ENCODE data around the gene EPN2. TPM values are rescaled to one million over a fixed set of nuclear protein-coding genes. Genes with fewer than 3 reads are reported as not detected.

EPN2 gene
- total and polyA plus RNA-seq, 10 of the 15 experiments (the other 5 are each of a cell fraction or from before 2014, with no cell fraction given), result 0.26 to 8.4 (median 4.7) TPM

- no TSS peak for BruUV-seq (replicated peaks)
- RAD21 ChIA-PET (ENCODE audit: unreplicated experiment), result interaction anchor here (2.2 kb wide), 1 partner anchor 12 kb away, joined by 4 read pairs; no protein-coding TSS in a partner anchor
- Histone ChIP-seq H2AFZ (ENCODE audit: control insufficient read depth, low read depth, low read length) (no peak overlapping the region), H3K36me3 (ENCODE audit: control insufficient read depth in 2 of 2, insufficient read depth in 2 of 2, low read length in 1 of 2) (no peaks in the 10 kb centered on the region), H3K4me1 (ENCODE audit: control insufficient read depth, insufficient read depth, low read length) (no peaks in the 10 kb centered on the region; the same call in 1 of the 2 replicates), H3K4me3 (no peak overlapping the region), H3K27ac (ENCODE audit: control insufficient read depth, insufficient read depth) (no peak overlapping the region), H3K79me2 (ENCODE audit: control insufficient read depth, insufficient read depth, low read length) (no peaks in the 10 kb centered on the region), H4K20me1 (ENCODE audit: control insufficient read depth, insufficient read depth) (no peaks in the 10 kb centered on the region; the same call in 1 of the 2 replicates), H3K27me3 (replicated peaks in 1 of 2; ENCODE audit: control insufficient read depth in 2 of 2, insufficient read depth in 2 of 2, low read length in 1 of 2) (no peaks in the 10 kb centered on the region; a peak in 2 of 4 replicates), H3K9me3 (replicated peaks; ENCODE audit: control insufficient read depth, insufficient read depth, low read length) (no peaks in the 10 kb centered on the region), H3K4me2 (ENCODE audit: control insufficient read depth, insufficient read depth) (no peak overlapping the region), H3K9ac (ENCODE audit: control insufficient read depth, insufficient read depth, low read length) (no peak overlapping the region)
- CTCF ChIA-PET, result interaction anchor here (1.0 kb wide), 1 partner anchor 12 kb away, joined by 4 read pairs; no protein-coding TSS in a partner anchor
- no peak for ATAC-seq
- no peak for DNase-seq (ENCODE audit: low read depth, low spot score)
- SMC1A ChIA-PET (ENCODE audit: uncharacterized antibody, unreplicated experiment), result interaction anchor here (1.0 kb wide), 2 partner anchors 11 to 12 kb away, joined by 3 read pairs; no protein-coding TSS in a partner anchor
- in situ Hi-C loops (cut with MboI), result no loop called here
- FAIRE-seq, result no peak
- no peak for TF ChIP-seq SUZ12 (IDR thresholded peaks at IDR 0.05; ENCODE audit: unreplicated experiment)
- peak; percentile 44; the same call in 1 of the 2 replicates for TF ChIP-seq SPI1 (IDR thresholded peaks at IDR 0.05; ENCODE audit: borderline replicate concordance, insufficient read depth, low read depth, low read length)
- POLR2A ChIA-PET, result no interaction called here
- intact Hi-C loops (cut with micrococcal nuclease; ENCODE audit: unreplicated experiment), result no loop called here
- WGBS (ENCODE audit: insufficient coverage, insufficient replicate concordance, low lambda C conversion rate, missing lambda C conversion rate), result 94% methylated on average over 3 of the region's 3 CpGs
These were observed 57.3 kb downstream of the EPN2 start for GRCh38 chr17:19294443-19294842.

DNA sequence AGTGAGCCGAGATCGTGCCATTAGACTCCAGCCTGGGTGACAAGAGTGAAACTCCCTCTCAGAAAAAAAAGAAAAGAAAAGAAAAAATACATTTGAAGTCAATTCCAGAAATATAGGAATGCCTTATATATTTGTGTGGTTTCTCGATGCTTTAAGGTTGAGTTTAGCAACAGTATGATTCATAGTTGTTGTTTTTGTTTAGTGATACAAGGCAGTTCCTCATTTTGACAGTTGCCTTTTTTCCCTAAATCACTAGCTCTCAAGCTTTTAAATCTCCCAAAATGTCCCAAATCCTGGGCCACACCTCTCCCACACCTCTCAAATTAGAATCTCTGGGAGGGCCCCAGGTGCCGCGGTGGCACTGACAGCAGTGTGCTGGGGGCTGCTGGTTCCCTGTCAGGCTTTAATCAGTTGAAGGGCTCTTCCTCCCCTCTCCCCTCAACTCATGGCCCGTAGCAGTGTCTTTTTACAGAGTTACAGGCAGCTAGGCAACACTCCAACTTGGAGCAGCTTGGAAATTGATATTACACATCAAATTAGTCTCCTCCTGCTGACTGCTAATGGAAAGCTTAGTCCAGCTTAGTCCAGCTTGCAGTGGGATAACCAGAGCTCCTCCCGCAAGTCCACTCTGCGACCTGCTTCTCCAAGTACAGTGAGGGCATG, 58.4 kb downstream of the EPN2 start:
- ATAC-seq (no peak), DNase-seq (ENCODE audit: low read depth, low spot score) (no peak), FAIRE-seq (no peak)
- Histone ChIP-seq H3K4me2 (ENCODE audit: control insufficient read depth, insufficient read depth) (no peak overlapping the region), H3K27me3 (replicated peaks in 1 of 2; ENCODE audit: control insufficient read depth in 2 of 2, insufficient read depth in 2 of 2, low read length in 1 of 2) (no peaks in the 10 kb centered on the region; a peak in 1 of 4 replicates), H2AFZ (ENCODE audit: control insufficient read depth, low read depth, low read length) (no peak overlapping the region), H3K4me3 (no peak overlapping the region), H3K9ac (ENCODE audit: control insufficient read depth, insufficient read depth, low read length) (no peak overlapping the region), H3K79me2 (ENCODE audit: control insufficient read depth, insufficient read depth, low read length) (no peaks in the 10 kb centered on the region), H3K36me3 (ENCODE audit: control insufficient read depth in 2 of 2, insufficient read depth in 2 of 2, low read length in 1 of 2) (no peaks in the 10 kb centered on the region), H3K27ac (ENCODE audit: control insufficient read depth, insufficient read depth) (no peak overlapping the region), H3K9me3 (replicated peaks; ENCODE audit: control insufficient read depth, insufficient read depth, low read length) (no peaks in the 10 kb centered on the region), H4K20me1 (ENCODE audit: control insufficient read depth, insufficient read depth) (no peaks in the 10 kb centered on the region; the same call in 1 of the 2 replicates), H3K4me1 (ENCODE audit: control insufficient read depth, insufficient read depth, low read length) (no peaks in the 10 kb centered on the region; the same call in 1 of the 2 replicates)
- peak; percentile 66 for TF ChIP-seq SPI1 (IDR thresholded peaks at IDR 0.05; ENCODE audit: borderline replicate concordance, insufficient read depth, low read depth, low read length)
- no peak for TF ChIP-seq ZBTB4 (CRISPR knock-in tag; IDR thresholded peaks at IDR 0.05)
- TF ChIP-seq TCF3 (IDR thresholded peaks at IDR 0.05; ENCODE audit: borderline replicate concordance, insufficient read depth, low read depth, low read length), result no peak
- TF ChIP-seq USF2 (IDR thresholded peaks at IDR 0.05; ENCODE audit: borderline replicate concordance, low read depth, low read length), result no peak
- TF ChIP-seq, protein P1, sequence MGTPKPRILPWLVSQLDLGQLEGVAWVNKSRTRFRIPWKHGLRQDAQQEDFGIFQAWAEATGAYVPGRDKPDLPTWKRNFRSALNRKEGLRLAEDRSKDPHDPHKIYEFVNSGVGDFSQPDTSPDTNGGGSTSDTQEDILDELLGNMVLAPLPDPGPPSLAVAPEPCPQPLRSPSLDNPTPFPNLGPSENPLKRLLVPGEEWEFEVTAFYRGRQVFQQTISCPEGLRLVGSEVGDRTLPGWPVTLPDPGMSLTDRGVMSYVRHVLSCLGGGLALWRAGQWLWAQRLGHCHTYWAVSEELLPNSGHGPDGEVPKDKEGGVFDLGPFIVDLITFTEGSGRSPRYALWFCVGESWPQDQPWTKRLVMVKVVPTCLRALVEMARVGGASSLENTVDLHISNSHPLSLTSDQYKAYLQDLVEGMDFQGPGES (IDR thresholded peaks at IDR 0.05), result no peak
- TF ChIP-seq BMI1 (IDR thresholded peaks at IDR 0.05; ENCODE audit: borderline replicate concordance), result no peak
- no peak for TF ChIP-seq HDGF (IDR thresholded peaks at IDR 0.05)
- ChIA-PET RAD21 (ENCODE audit: unreplicated experiment) (interaction anchor here (2.2 kb wide), 1 partner anchor 11 kb away, joined by 4 read pairs; no protein-coding TSS in a partner anchor), SMC1A (ENCODE audit: uncharacterized antibody, unreplicated experiment) (interaction anchor here (0.6 to 0.9 kb wide), 2 partner anchors 10 to 1655 kb away, joined by 3 read pairs; no protein-coding TSS in a partner anchor), POLR2A (no interaction called here), CTCF (interaction anchor here (0.8 kb wide), 1 partner anchor 43 kb away, joined by 3 read pairs; no protein-coding TSS in a partner anchor)
- WGBS (ENCODE audit: insufficient coverage, insufficient replicate concordance, low lambda C conversion rate, missing lambda C conversion rate), result 63% methylated on average over 8 of the region's 8 CpGs
- intact Hi-C loops (cut with micrococcal nuclease; ENCODE audit: unreplicated experiment) (no loop called here), in situ Hi-C loops (cut with MboI) (no loop called here)
- no TSS peak for BruUV-seq (replicated peaks)

All from GM12878 (cell line).